Common myeloid progenitor, CD34-positive (primary cell): ENCODE data around the gene PTPRN2.
"Not testable (repeated sequence)": the region's sequence is repeated elsewhere in the genome, so short reads cannot be mapped to it uniquely, and the experiment has no call there.

Experiments
- CTCF ChIA-PET: fragments of 350-600 bp; sonication (Branson Sonifier 250); formaldehyde crosslinking; loops from one replicate; lab custom pipeline; 2021; ENCODE audit warnings: antibody characterized with exemption; lab: Charles Lee
- POLR2A ChIA-PET: fragments of 350-600 bp; sonication (Branson Sonifier 250); formaldehyde crosslinking; loops from one replicate; lab custom pipeline; 2021; ENCODE audit warnings: antibody characterized with exemption; lab: Charles Lee
- DNase-seq, 3 donors: peaks; one replicate each; pipeline versions ENCODE4 v3.0.0 to v3.0.0-alpha.2; 2013
- H3K27ac ChIP-seq, 2 experiments: 1 replicate in 1 of 2; 2 replicates in 1 of 2; pipeline ENCODE4 v1.7.0; 2013; ENCODE audit warnings: inconsistent platforms in 2 of 2, low read length in 2 of 2, mild to moderate bottlenecking in 2 of 2, low read depth in 1 of 2, moderate library complexity in 1 of 2; ENCODE audit not compliant: severe bottlenecking in 2 of 2, insufficient read depth in 1 of 2, poor library complexity in 1 of 2
- H3K27me3 ChIP-seq, 5 experiments: replicated peaks in 2 of 5; 1 replicate in 3 of 5; 2 replicates in 2 of 5; pipeline versions ENCODE4 v1.6.1 to v1.7.0; 2013; ENCODE audit warnings: low read length in 4 of 5, mild to moderate bottlenecking in 2 of 5, moderate library complexity in 2 of 5, inconsistent platforms in 1 of 5; ENCODE audit not compliant: insufficient read depth in 5 of 5, control insufficient read depth in 4 of 5
- H3K36me3 ChIP-seq, 4 experiments: 1 replicate in 2 of 4; 2 replicates in 2 of 4; pipeline versions ENCODE4 v1.6.1 to v1.7.0; 2013; ENCODE audit warnings: low read length in 3 of 4, control low read depth in 1 of 4, mild to moderate bottlenecking in 1 of 4; ENCODE audit not compliant: control insufficient read depth in 4 of 4, insufficient read depth in 4 of 4
- H3K4me1 ChIP-seq, 4 experiments: 1 replicate in 3 of 4; 2 replicates in 1 of 4; pipeline versions ENCODE4 v1.6.1 to v1.7.1; 2013; ENCODE audit warnings: low read length in 3 of 4, mild to moderate bottlenecking in 3 of 4, control low read depth in 1 of 4, inconsistent platforms in 1 of 4, moderate library complexity in 1 of 4; ENCODE audit not compliant: control insufficient read depth in 4 of 4, insufficient read depth in 4 of 4; ENCODE audit errors: control extremely low read depth in 1 of 4
- H3K4me3 ChIP-seq, 7 experiments: 1 replicate in 4 of 7; 2 replicates in 3 of 7; pipeline versions ENCODE4 v1.5.1 to v1.7.0; 2013; ENCODE audit warnings: mild to moderate bottlenecking in 7 of 7, low read length in 6 of 7, moderate library complexity in 6 of 7, inconsistent platforms in 2 of 7, low read depth in 2 of 7, control low read depth in 1 of 7; ENCODE audit not compliant: insufficient read depth in 4 of 7, control insufficient read depth in 1 of 7; ENCODE audit errors: extremely low read depth in 1 of 7
- H3K9me3 ChIP-seq, 5 experiments: 1 replicate in 4 of 5; 2 replicates in 1 of 5; pipeline versions ENCODE4 v1.6.1 to v1.7.1; 2013; ENCODE audit warnings: low read length in 4 of 5, mild to moderate bottlenecking in 2 of 5, inconsistent platforms in 1 of 5, low read depth in 1 of 5, moderate library complexity in 1 of 5; ENCODE audit not compliant: control insufficient read depth in 4 of 5, insufficient read depth in 2 of 5; ENCODE audit errors: control extremely low read depth in 1 of 5
- WGBS: methylation state at CpG from one replicate; pipeline ENCODE4 v1.1.5; 2013; ENCODE audit not compliant: insufficient coverage; 5-methylcytosine and 5-hydroxymethylcytosine counted together

Gene PTPRN2

DNA sequence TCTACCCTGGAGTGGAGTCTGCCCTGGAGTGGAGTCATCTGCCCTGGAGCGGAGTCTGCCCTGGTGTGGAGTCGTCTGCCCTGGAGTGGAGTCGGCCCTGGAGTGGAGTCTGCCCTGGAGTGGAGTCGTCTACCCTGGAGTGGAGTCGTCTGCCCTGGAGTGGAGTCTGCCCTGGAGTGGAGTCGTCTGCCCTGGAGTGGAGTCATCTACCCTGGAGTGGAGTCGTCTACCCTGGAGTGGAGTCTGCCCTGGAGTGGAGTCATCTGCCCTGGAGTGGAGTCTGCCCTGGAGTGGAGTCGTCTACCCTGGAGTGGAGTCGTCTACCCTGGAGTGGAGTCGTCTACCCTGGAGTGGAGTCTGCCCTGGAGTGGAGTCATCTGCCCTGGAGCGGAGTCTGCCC is 63.7 kb downstream of the PTPRN2 start:
- POLR2A ChIA-PET, H3K27me3 ChIP-seq, H3K27ac ChIP-seq, H3K4me3 ChIP-seq, DNase-seq, H3K9me3 ChIP-seq, H3K36me3 ChIP-seq, H3K4me1 ChIP-seq, CTCF ChIA-PET: not testable (repeated sequence)
- no CpG with 5 or more reads among the region's 11 CpGs for WGBS

DNA sequence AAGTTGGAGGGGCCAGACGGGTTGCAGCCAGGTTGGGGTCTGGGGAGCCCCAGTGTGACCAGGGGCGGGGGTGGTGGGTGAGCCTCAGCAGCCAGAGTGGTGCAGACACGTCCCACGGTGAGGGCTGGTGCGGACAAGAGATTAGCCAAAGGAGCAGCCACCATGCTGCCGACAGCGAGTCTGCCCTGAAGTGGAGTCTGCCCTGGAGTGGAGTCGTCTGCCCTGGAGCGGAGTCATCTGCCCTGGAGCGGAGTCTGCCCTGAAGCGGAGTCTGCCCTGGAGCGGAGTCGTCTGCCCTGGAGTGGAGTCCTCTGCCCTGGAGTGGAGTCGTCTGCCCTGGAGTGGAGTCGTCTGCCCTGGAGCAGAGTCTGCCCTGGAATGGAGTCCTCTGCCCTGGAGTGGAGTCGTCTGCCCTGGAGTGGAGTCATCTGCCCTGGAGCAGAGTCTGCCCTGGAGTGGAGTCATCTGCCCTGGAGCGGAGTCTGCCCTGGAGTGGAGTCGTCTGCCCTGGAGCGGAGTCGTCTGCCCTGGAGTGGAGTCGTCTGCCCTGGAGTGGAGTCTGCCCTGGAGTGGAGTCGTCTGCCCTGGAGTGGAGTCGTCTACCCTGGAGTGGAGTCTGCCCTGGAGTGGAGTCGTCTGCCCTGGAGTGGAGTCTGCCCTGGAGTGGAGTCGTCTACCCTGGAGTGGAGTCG is 64.3 kb downstream of the PTPRN2 start:
- CTCF ChIA-PET, POLR2A ChIA-PET, H3K4me1 ChIP-seq, H3K27me3 ChIP-seq, H3K27ac ChIP-seq, H3K36me3 ChIP-seq, H3K9me3 ChIP-seq, H3K4me3 ChIP-seq, DNase-seq: not testable (repeated sequence)
- 98% methylated on average over 18 of the region's 26 CpGs for WGBS

DNA sequence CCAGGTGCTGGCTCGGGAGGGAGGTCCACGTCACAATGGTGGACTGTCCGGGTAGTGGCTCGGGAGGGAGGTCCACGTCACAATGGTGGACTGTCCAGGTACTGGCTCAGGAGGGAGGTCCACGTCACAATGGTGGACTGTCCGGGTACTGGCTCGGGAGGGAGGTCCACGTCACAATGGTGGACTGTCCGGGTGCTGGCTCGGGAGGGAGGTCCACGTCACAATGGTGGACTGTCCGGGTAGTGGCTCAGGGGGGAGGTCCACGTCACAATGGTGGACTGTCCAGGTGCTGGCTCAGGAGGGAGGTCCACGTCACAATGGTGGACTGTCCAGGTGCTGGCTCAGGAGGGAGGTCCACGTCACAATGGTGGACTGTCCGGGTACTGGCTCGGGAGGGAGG is 65.8 kb downstream of the PTPRN2 start:
- H3K4me1 ChIP-seq, CTCF ChIA-PET, DNase-seq, H3K27ac ChIP-seq, H3K36me3 ChIP-seq, H3K4me3 ChIP-seq, H3K27me3 ChIP-seq, H3K9me3 ChIP-seq, POLR2A ChIA-PET: not testable (repeated sequence)
- 96% methylated on average over 4 of the region's 18 CpGs for WGBS

DNA sequence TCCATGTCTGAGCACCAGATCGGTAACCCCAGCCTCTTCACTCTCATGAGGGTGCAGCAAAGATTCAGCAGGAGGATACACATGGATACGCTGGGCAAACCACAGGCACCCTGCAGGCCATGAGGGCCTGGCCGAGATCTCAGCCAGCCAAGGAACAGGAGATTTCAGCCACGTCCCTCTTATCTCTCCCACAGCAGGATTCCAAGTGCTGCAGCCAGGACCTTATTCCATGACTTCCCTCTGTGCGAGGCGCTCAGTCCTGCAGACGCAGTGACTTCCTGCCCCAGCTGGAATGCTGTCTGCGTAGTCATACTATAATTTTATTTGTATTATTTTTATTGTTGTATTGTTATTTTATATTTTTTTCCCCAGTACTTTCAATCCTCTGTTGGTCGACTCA is 66.8 kb downstream of the PTPRN2 start:
- no peak for DNase-seq
- H3K27ac ChIP-seq, result no peak overlapping the region
- 90% methylated on average over 4 of the region's 9 CpGs for WGBS
- peaks cover 0 to 9% (median 0%) of the 10 kb centered on the region in 5 experiments for H3K9me3 ChIP-seq
- H3K27me3 ChIP-seq, result peaks cover 0 to 6% (median 0%) of the 10 kb centered on the region in 5 experiments
- no peaks in the 10 kb centered on the region for H3K4me1 ChIP-seq
- ChIA-PET POLR2A (no interaction called here), CTCF (no interaction called here)
- no peaks in the 10 kb centered on the region for H3K36me3 ChIP-seq
- H3K4me3 ChIP-seq, result no peak overlapping the region

DNA sequence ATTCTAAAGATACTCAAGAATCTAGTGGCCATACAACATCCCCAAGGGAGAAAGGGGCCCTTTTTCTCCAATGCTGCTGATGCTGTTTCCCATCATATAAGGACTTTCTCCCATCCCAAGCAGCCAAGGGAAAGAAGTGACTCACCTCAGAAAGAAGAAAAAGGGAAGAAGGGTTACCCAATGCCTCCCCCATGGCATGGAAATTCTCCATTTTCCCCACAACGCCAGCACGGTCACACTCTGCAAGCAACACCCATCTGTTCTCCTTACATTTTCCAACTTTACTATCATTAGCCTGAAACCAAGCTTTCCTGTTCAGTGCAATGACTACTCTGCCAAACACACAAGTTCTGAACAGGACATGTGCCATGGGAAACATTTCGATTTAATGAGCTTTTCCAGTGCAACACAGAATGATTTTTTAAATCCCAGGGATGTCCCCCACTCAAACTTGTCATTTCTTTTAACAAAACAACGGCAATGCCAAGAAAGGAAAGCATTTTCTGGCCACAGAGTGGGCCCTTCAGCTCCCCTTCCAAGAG is 67.9 kb downstream of the PTPRN2 start:
- no peak overlapping the region for H3K4me3 ChIP-seq
- H3K27ac ChIP-seq, result no peak overlapping the region
- peaks cover 0 to 9% (median 0%) of the 10 kb centered on the region in 5 experiments for H3K9me3 ChIP-seq
- H3K4me1 ChIP-seq, result no peaks in the 10 kb centered on the region
- ChIA-PET CTCF (no interaction called here), POLR2A (no interaction called here)
- H3K36me3 ChIP-seq, result no peaks in the 10 kb centered on the region
- 98% methylated on average over 3 of the region's 4 CpGs for WGBS
- no peak for DNase-seq
- H3K27me3 ChIP-seq, result peaks cover 0 to 6% (median 0%) of the 10 kb centered on the region in 5 experiments

DNA sequence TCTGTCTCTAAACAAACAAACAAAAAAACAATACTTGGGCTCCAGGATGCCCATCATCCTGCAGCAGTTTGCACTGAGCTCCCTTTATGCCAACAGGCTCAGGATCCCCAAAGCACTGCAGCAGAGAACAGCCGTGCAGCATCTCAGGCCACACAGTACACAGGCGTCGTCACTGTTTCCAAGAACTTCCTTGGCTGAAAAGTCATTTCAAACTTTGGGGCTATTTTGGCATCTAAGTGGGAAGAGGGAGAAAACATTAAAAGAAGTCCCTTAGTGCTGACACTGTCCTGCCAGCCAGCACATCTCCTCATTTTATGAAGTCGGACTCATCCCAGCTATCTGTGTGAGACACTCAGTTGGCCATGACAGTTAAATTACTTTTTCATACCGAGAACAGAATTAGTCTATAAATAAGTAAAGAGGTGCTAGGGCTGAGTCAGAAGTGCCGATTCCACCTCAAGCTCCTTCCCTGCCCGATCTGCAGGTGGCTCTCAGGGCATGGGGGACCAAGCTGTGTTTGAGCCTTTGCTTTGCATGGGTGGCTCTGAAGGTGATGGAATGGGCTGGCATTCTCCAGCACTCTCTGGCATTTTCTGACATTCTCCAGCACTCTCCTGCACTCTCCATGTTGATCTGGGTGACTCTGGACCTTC is 68.5 kb downstream of the PTPRN2 start:
- Histone ChIP-seq H3K4me3 (no peak overlapping the region), H3K27ac (no peak overlapping the region), H3K36me3 (no peaks in the 10 kb centered on the region), H3K27me3 (peaks cover 0 to 6% (median 1%) of the 10 kb centered on the region in 5 experiments), H3K4me1 (no peaks in the 10 kb centered on the region), H3K9me3 (peaks cover 0 to 9% (median 0%) of the 10 kb centered on the region in 5 experiments)
- 93% methylated on average over 6 of the region's 7 CpGs for WGBS
- POLR2A ChIA-PET, result no interaction called here
- CTCF ChIA-PET, result no interaction called here
- no peak for DNase-seq

DNA sequence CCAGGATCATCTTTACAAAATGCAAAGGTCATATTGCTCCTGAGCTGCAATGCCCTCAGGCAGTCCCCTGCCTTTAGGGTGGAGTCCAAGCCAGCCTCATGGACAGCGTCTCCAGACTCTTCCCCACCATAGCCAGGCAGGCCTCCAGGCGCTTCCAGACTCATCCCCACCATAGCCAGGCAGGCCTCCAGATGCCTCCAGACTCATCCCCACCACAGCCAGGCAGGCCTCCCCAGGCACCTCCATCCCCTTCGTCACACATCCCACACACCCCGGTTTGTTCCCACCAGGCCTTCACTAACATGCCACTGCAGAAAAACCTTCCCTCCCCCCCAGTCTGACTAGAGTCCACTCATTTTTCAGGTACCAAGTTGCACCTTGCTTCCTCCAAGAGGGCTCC is 70.1 kb downstream of the PTPRN2 start:
- Histone ChIP-seq H3K9me3 (peaks cover 0 to 5% (median under 1%) of the 10 kb centered on the region in 5 experiments), H3K27me3 (peaks cover 0 to 7% (median 2%) of the 10 kb centered on the region in 5 experiments), H3K4me3 (no peak overlapping the region), H3K4me1 (no peaks in the 10 kb centered on the region), H3K27ac (no peak overlapping the region), H3K36me3 (no peaks in the 10 kb centered on the region)
- POLR2A ChIA-PET, result no interaction called here
- DNase-seq, result no peak
- 96% methylated on average over 4 of the region's 4 CpGs for whole genome bisulfite sequencing
- CTCF ChIA-PET, result no interaction called here
